WTC11 (cell line): ENCODE results near the gene ASIC3. TPM values are rescaled to one million over a fixed set of nuclear protein-coding genes. Genes with fewer than 3 reads are reported as not detected.
A peak's percentile ranks its signal among the peaks of the same experiment; 100 is the strongest.

Experiments
- ATAC-seq: fragments of 200-7000 bp; cut with Tn5 transposase; 2 replicates; pipeline ENCODE4 v1.10.0; 2021; ENCODE audit warnings: mild to moderate bottlenecking, moderate library complexity
- CTCF ChIA-PET: fragments of 300-600 bp; sonication (Branson Sonifier 250); formaldehyde crosslinking; loops from one replicate; lab custom pipeline; 2021; ENCODE audit warnings: antibody characterized with exemption; lab: Charles Lee
- POLR2A ChIA-PET: fragments of 350-600 bp; sonication (Branson Sonifier 250); formaldehyde crosslinking; loops from one replicate; lab custom pipeline; 2021; ENCODE audit warnings: antibody characterized with exemption; lab: Charles Lee
- DNase-seq: peaks from one replicate; pipeline ENCODE4 v3.0.0; 2021; ENCODE audit warnings: low spot score
- H3K27ac Mint-ChIP-seq: 2 replicates; pipeline ENCODE4 v1.8.0; 2021; ENCODE audit warnings: mixed read lengths
- H3K27me3 Mint-ChIP-seq: 2 replicates; pipeline ENCODE4 v1.8.0; 2021; ENCODE audit warnings: low read depth, mild to moderate bottlenecking, moderate library complexity, mixed read lengths
- H3K36me3 Mint-ChIP-seq: 2 replicates; pipeline ENCODE4 v1.8.0; 2021; ENCODE audit warnings: mixed read lengths
- H3K4me1 Mint-ChIP-seq: 2 replicates; pipeline ENCODE4 v1.8.0; 2022; ENCODE audit warnings: mixed read lengths
- H3K4me3 Mint-ChIP-seq: 2 replicates; pipeline ENCODE4 v1.8.0; 2021; ENCODE audit warnings: mild to moderate bottlenecking, moderate library complexity, mixed read lengths
- H3K9me3 Mint-ChIP-seq: 2 replicates; pipeline ENCODE4 v1.8.0; 2021; ENCODE audit warnings: mixed read lengths
- CBFB ChIP-seq: sonication (generic); formaldehyde crosslinking; IDR thresholded peaks from 2 replicates; pipeline ENCODE4 v1.8.1; 2022; ENCODE audit warnings: mild to moderate bottlenecking, low read depth, missing genetic modification reagents
- FOXP1 ChIP-seq: sonication (generic); formaldehyde crosslinking; IDR thresholded peaks from 2 replicates; pipeline ENCODE4 v1.8.0; 2022; ENCODE audit warnings: missing genetic modification reagents, mild to moderate bottlenecking, moderate library complexity, borderline replicate concordance
- IRF2 ChIP-seq: sonication (generic); formaldehyde crosslinking; IDR thresholded peaks from 2 replicates; pipeline ENCODE4 v1.8.0; 2022; ENCODE audit warnings: low read depth, missing genetic modification reagents, borderline replicate concordance
- OVOL2 ChIP-seq: fragments of 250-450 bp; sonication (Bioruptor Pico); IDR thresholded peaks from 2 replicates; pipeline ENCODE4 v1.9.0; 2021; ENCODE audit warnings: mild to moderate bottlenecking, borderline replicate concordance
- PREB ChIP-seq: sonication (generic); formaldehyde crosslinking; IDR thresholded peaks from 2 replicates; pipeline ENCODE4 v1.8.1; 2022; ENCODE audit warnings: mild to moderate bottlenecking, missing genetic modification reagents, moderate library complexity, borderline replicate concordance
- SOX15 ChIP-seq: fragments of 250-450 bp; sonication (Bioruptor Pico); IDR thresholded peaks from 2 replicates; pipeline ENCODE4 v1.9.0; 2021; ENCODE audit warnings: mild to moderate bottlenecking
- TCF7 ChIP-seq: sonication (generic); formaldehyde crosslinking; IDR thresholded peaks from 2 replicates; pipeline ENCODE4 v1.8.0; 2022; ENCODE audit warnings: mild to moderate bottlenecking, low read depth, missing genetic modification reagents, moderate library complexity
- ZNF138 ChIP-seq: sonication (generic); formaldehyde crosslinking; conservative IDR thresholded peaks from 2 replicates; pipeline ENCODE4 v1.8.1; 2022; ENCODE audit warnings: mild to moderate bottlenecking, moderate library complexity, missing genetic modification reagents
- ZNF396 ChIP-seq: fragments of 250-450 bp; sonication (Bioruptor Pico); IDR thresholded peaks from 2 replicates; pipeline ENCODE4 v1.8.0; 2021; ENCODE audit warnings: mild to moderate bottlenecking, moderate library complexity, borderline replicate concordance
- total RNA-seq: library from RNA; stranded (reverse); gene quantifications from 3 replicates; pipeline ENCODE4 v1.2.3, GENCODE V29; 2021
- TF ChIP-seq, protein P1 (sequence below): sonication (generic); formaldehyde crosslinking; IDR thresholded peaks from 2 replicates; pipeline ENCODE4 v1.8.0; 2022; ENCODE audit warnings: missing genetic modification reagents
- TF ChIP-seq, protein P2 (sequence below): sonication (generic); formaldehyde crosslinking; IDR thresholded peaks from 2 replicates; pipeline ENCODE4 v1.8.1; 2023; ENCODE audit warnings: mild to moderate bottlenecking, missing genetic modification reagents, moderate library complexity

Gene ASIC3
- total RNA-seq, 1 experiment from 2014 or later: 5.5 TPM

DNA sequence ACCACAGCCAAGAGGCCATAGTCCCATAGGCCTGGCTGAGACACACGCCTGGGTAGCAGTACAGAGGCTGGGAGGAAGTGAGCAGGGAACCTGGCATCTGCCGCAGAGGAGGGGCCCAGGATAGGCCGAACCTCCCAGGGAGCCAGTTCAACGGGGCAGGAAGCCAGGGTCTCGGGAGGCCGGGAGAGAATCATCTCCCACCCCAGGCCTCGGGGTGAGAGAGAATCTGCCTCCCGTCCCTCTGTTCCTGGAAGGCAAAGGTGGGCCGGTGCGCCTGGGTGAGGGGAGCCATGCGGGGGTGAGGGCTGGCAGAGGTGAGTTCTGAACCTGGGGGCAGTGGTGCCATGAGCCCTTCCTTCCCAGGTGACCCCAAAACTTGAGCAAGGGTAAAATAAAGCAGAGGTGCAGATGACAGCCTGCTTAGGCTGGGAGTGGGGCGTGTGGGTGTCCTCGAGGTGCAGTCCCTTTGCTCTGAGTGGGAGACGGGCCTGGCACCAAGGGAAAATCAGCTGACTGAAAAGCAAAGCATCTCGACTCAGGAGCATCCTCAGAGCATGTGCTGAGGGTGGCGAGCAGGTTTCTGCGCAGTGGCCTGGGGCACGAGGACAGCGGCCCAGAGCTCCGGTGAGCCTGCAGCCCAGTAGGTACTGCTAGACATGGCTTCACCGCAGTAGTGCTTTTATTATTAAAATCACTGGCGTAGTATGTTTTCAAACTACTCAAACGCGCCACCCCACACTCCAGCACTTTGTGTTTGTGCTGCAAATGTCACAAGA is 53.5 kb downstream of the ASIC3 start:
- Mint-ChIP-seq H3K4me1 (peaks cover 47% of the 10 kb centered on the region), H3K27ac (peak overlapping the region; percentile 23; the same call in 1 of the 2 replicates)
- peak; percentile 15 for ATAC-seq
- no peak for TF ChIP-seq FOXP1 (CRISPR knock-in tag)
- no peak for TF ChIP-seq CBFB
- no peak for TF ChIP-seq ZNF396 (CRISPR knock-in tag)
- no peak for TF ChIP-seq TCF7 (CRISPR knock-in tag)
- TF ChIP-seq SOX15 (CRISPR knock-in tag): no peak
- TF ChIP-seq IRF2 (CRISPR knock-in tag): no peak
- no peak for TF ChIP-seq OVOL2 (CRISPR knock-in tag)
- TF ChIP-seq, protein P1, sequence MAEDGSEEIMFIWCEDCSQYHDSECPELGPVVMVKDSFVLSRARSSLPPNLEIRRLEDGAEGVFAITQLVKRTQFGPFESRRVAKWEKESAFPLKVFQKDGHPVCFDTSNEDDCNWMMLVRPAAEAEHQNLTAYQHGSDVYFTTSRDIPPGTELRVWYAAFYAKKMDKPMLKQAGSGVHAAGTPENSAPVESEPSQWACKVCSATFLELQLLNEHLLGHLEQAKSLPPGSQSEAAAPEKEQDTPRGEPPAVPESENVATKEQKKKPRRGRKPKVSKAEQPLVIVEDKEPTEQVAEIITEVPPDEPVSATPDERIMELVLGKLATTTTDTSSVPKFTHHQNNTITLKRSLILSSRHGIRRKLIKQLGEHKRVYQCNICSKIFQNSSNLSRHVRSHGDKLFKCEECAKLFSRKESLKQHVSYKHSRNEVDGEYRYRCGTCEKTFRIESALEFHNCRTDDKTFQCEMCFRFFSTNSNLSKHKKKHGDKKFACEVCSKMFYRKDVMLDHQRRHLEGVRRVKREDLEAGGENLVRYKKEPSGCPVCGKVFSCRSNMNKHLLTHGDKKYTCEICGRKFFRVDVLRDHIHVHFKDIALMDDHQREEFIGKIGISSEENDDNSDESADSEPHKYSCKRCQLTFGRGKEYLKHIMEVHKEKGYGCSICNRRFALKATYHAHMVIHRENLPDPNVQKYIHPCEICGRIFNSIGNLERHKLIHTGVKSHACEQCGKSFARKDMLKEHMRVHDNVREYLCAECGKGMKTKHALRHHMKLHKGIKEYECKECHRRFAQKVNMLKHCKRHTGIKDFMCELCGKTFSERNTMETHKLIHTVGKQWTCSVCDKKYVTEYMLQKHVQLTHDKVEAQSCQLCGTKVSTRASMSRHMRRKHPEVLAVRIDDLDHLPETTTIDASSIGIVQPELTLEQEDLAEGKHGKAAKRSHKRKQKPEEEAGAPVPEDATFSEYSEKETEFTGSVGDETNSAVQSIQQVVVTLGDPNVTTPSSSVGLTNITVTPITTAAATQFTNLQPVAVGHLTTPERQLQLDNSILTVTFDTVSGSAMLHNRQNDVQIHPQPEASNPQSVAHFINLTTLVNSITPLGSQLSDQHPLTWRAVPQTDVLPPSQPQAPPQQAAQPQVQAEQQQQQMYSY (CRISPR knock-in tag): no peak
- no peak for TF ChIP-seq PREB (CRISPR knock-in tag)
- no peak for TF ChIP-seq ZNF138 (CRISPR knock-in tag)
- TF ChIP-seq, protein P2, sequence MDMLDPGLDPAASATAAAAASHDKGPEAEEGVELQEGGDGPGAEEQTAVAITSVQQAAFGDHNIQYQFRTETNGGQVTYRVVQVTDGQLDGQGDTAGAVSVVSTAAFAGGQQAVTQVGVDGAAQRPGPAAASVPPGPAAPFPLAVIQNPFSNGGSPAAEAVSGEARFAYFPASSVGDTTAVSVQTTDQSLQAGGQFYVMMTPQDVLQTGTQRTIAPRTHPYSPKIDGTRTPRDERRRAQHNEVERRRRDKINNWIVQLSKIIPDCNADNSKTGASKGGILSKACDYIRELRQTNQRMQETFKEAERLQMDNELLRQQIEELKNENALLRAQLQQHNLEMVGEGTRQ (CRISPR knock-in tag): no peak
- TF ChIP-seq, all 79 proteins: peak for 0
- Mint-ChIP-seq H3K36me3 (peaks cover 7% of the 10 kb centered on the region), H3K27me3 (no peaks in the 10 kb centered on the region), H3K9me3 (no peaks in the 10 kb centered on the region), H3K4me3 (no peak overlapping the region)
- CTCF ChIA-PET: interaction anchor here (0.6 to 1.9 kb wide), 2 partner anchors 9 to 12 kb away, joined by 3 to 4 read pairs; no protein-coding TSS in a partner anchor
- no peak for DNase-seq
- POLR2A ChIA-PET: no interaction called here

Other genes with a start within 250 kb of the ASIC3 start
- 1.0 to 1.6 TPM (median 1.3 TPM) in 3 replicates for gene TMEM176B, start 248.2 kb upstream of the ASIC3 start, total RNA-seq
- 0.30 to 0.74 TPM (median 0.64 TPM) in 3 replicates for gene TMEM176A, start 247.8 kb upstream of the ASIC3 start, total RNA-seq
- gene AOC1, start 196.0 kb upstream of the ASIC3 start, total RNA-seq: 0.17 to 0.39 TPM (median 0.23 TPM) in 3 replicates
- gene KCNH2, start 70.2 kb upstream of the ASIC3 start, total RNA-seq: 13.9 to 16.2 TPM (median 14.6 TPM) in 3 replicates
- 5.7 to 7.0 TPM (median 6.6 TPM) in 3 replicates for gene NOS3, start 57.5 kb upstream of the ASIC3 start, total RNA-seq
- 2.4 to 3.8 TPM (median 2.4 TPM) in 3 replicates for gene ATG9B, start 24.0 kb upstream of the ASIC3 start, total RNA-seq
- gene ABCB8, start 20.1 kb upstream of the ASIC3 start, total RNA-seq: 27.9 to 35.9 TPM (median 28.4 TPM) in 3 replicates
- gene CDK5, start 9.4 kb downstream of the ASIC3 start, total RNA-seq: 23.6 to 27.8 TPM (median 24.5 TPM) in 3 replicates
- gene SLC4A2, start 11.1 kb downstream of the ASIC3 start, total RNA-seq: 131 to 164 TPM (median 131 TPM) in 3 replicates
- gene FASTK, start 32.3 kb downstream of the ASIC3 start, total RNA-seq: 62.1 to 70.2 TPM (median 67.7 TPM) in 3 replicates
- 61.3 to 72.8 TPM (median 62.5 TPM) in 3 replicates for gene TMUB1, start 35.0 kb downstream of the ASIC3 start, total RNA-seq
- gene AGAP3, start 37.9 kb downstream of the ASIC3 start, total RNA-seq: 107 to 163 TPM (median 113 TPM) in 3 replicates
- gene GBX1, start 119.2 kb downstream of the ASIC3 start, total RNA-seq: 0.27 to 0.55 TPM in 2 of 3 replicates, not detected in the other
- gene ASB10, start 138.7 kb downstream of the ASIC3 start, total RNA-seq: not detected in 3 replicates
- 0.87 TPM in 1 of 3 replicates, not detected in the others for gene H2BK1, start 162.0 kb downstream of the ASIC3 start, total RNA-seq
- gene ABCF2, start 178.7 kb downstream of the ASIC3 start, total RNA-seq: 41.3 to 43.7 TPM (median 43.5 TPM) in 3 replicates
- 25.0 to 30.7 TPM (median 26.3 TPM) in 3 replicates for gene CHPF2, start 184.0 kb downstream of the ASIC3 start, total RNA-seq
- gene SMARCD3, start 200.2 kb downstream of the ASIC3 start, total RNA-seq: 5.8 to 9.0 TPM (median 5.9 TPM) in 3 replicates